Measurements from ENCODE around the gene MAGEB1. TPM values are rescaled to one million over a fixed set of nuclear protein-coding genes. Genes with fewer than 3 reads are reported as not detected.

The MAGEB1 gene
- total RNA-seq, 1 donor from 2014 or later: not detected

DNA sequence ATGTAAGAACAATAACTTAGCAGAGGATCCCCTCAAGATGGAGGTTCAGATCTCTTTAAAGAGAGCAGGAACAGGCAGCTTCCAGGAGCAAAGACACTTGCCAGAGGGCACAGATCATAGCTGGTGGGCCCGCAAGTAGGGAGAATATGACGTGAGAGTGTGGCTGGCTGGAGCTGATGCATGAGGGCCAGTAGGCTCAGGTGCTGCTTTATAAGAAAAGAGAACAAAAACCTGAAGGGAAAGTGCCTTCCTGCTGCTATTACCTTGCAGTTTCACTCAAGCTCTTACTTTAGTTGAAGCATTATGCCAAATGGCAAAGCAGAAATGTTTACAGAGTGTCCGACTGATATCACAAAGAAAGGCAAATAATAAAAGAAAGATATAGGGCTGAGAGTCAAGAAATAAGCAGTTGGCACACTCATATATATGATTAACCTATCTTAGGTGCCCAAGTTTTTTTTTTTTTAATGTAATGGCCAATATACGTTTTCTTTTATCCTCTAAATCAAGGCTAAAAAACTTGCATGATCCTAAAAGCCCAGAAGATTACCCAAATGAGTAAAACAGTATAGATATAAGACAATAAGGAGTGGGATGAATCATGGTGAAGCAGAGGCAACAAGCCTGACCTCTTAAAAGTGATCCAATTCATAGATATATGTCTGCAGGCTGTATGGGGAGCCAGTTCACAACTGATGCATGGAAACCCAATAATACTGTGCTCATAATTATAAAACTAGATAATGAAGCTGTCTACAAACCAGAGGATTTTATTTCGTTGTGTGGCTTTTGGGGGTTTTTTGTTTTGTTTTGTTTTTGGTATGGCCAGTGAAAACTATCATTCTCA, 49.7 kb downstream of the MAGEB1 start:
- DNase-seq (ENCODE audit: extremely low read depth, low read depth, low spot score): no peak

DNA sequence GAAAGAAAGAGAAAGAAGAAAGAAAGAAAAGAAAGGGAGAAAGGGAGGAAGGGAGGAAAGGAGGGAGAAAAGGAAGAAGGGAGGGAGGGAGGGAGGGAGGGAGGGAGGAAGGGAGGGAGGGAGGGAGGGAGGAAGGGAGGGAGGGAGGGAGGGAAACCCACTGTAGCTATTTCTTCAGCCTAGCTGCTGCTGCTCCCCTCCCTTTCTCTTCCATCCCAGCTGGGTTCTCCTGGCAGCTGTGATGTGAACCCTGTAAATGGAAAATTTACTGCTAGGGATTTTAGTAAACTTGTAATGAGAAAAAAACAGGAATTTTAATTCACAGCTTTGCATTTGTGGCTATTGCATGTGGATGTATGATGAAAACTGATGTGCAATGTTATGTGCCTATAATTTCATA, 54.3 kb downstream of the MAGEB1 start:
- DNase-seq (ENCODE audit: extremely low read depth, low read depth, low spot score): no peak

Other genes starting within 250 kb of the MAGEB1 start
- gene MAGEB2, start 31.6 kb upstream of the MAGEB1 start, total RNA-seq: not detected in 2 replicates
- not detected in 2 replicates for gene MAGEB3, start 16.5 kb upstream of the MAGEB1 start, total RNA-seq
- gene MAGEB4, start 5.1 kb upstream of the MAGEB1 start, total RNA-seq: not detected in 2 replicates
- gene NR0B1, start 62.2 kb downstream of the MAGEB1 start, total RNA-seq: 0.23 TPM in 1 of 2 replicates, not detected in the other

All from glomerular endothelial cell (primary cell).